ENCODE data around the gene MINDY2.

DNA sequence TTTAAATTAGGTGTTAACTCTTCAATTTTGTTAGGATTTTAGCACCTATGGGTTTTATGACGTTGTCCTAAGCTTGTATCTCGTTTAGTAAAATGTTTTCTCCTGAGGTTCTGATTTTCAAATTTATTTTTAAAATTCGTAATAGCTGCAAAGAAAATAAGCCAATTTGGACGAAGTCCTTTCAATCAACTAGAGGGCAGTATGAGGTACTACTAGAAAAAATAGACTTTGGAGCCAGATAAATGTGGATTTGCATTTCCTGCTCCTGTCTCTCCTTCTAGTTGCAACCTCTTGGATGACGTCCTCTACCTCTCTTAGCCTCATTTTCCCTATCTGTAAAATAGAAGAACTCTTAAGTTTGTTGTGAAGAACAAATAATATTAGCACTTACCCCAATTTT lies 81.2 kb downstream of the MINDY2 start:
- TF ChIP-seq EZH2phosphoT487 (IDR thresholded peaks at IDR 0.05; ENCODE audit: unreplicated experiment) (no peak), CTCF (conservative IDR thresholded peaks at IDR 0.05; ENCODE audit: low read depth in 2 of 2) (peak in 1 of 2 experiments; percentile 47; a peak in 3 of 4 replicates), EZH2 (IDR thresholded peaks at IDR 0.05; ENCODE audit: low read depth, unreplicated experiment) (no peak), POLR2AphosphoS5 (IDR thresholded peaks at IDR 0.05; ENCODE audit: low read depth) (no peak), JUNB (IDR thresholded peaks at IDR 0.05; ENCODE audit: unreplicated experiment) (no peak), CREB1 (CRISPR knock-in tag; IDR thresholded peaks at IDR 0.05; ENCODE audit: low read depth) (no peak), STAT1 (IDR thresholded peaks at IDR 0.05; ENCODE audit: unreplicated experiment) (no peak), REST (IDR thresholded peaks at IDR 0.05; ENCODE audit: unreplicated experiment) (no peak), ZNF331 (CRISPR knock-in tag; IDR thresholded peaks at IDR 0.05; ENCODE audit: low read depth) (no peak), ZNF114 (CRISPR knock-in tag; IDR thresholded peaks at IDR 0.05) (no peak), NANOG (IDR thresholded peaks at IDR 0.05; ENCODE audit: borderline replicate concordance) (no peak)
